22Rv1 (cell line): ENCODE data around the gene SLC23A2.

Source experiments
- H3K27ac ChIP-seq: fragments of 450-650 bp; 2 replicates; pipeline ENCODE4 v1.5.1; 2017
- ZFX ChIP-seq: fragments of 450-650 bp; IDR thresholded peaks from 2 replicates; pipeline ENCODE4 v1.6.1; 2017; ENCODE audit warnings: antibody characterized with exemption, borderline replicate concordance
- TF ChIP-seq, protein P1 (sequence below): fragments of 450-650 bp; IDR thresholded peaks from 2 replicates; pipeline ENCODE4 v1.5.1; 2017; ENCODE audit warnings: mild to moderate bottlenecking

SLC23A2 gene

DNA sequence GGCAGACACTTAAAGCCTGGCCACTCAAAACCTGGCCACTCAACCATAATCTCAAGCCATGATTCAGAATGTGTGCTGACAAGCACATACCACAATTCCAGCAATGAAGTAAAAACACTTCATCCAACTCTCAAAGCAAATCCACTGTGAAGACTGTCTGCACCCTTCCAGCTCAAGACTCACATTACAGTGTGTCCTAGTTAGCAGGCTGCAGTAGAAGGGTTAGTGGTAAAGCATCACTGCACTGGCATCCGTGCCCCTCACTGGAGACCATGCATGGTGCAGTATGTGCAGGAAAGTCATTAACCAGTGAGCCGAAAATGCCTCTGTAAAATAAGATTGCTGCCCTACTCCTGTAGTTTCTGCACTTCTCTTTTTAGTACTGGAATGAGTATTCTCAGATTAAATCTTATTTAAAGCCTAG, 43.4 kb downstream of the SLC23A2 start:
- no peak for TF ChIP-seq ZFX
- TF ChIP-seq, protein P1, sequence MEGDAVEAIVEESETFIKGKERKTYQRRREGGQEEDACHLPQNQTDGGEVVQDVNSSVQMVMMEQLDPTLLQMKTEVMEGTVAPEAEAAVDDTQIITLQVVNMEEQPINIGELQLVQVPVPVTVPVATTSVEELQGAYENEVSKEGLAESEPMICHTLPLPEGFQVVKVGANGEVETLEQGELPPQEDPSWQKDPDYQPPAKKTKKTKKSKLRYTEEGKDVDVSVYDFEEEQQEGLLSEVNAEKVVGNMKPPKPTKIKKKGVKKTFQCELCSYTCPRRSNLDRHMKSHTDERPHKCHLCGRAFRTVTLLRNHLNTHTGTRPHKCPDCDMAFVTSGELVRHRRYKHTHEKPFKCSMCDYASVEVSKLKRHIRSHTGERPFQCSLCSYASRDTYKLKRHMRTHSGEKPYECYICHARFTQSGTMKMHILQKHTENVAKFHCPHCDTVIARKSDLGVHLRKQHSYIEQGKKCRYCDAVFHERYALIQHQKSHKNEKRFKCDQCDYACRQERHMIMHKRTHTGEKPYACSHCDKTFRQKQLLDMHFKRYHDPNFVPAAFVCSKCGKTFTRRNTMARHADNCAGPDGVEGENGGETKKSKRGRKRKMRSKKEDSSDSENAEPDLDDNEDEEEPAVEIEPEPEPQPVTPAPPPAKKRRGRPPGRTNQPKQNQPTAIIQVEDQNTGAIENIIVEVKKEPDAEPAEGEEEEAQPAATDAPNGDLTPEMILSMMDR, result no peak

DNA sequence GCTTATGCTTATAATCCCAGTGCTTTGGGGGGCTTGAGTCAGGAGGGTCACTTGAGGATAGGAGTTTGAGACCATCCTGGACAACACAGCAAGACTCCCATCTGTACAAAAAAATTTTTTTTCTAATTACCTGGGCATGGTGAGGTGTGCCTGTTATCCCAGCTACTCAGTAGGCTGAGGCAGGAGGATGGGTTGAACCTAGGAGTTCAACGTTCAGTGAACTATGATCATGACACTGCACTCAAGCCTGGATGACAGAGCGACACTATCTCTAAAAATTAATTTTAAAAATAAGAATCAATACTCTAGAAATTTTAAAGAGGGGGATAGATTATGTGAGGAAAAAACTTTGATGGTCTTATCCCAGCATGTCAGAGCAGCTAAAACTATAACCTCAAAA, 44.1 kb downstream of the SLC23A2 start:
- TF ChIP-seq, protein P1, result no peak
- TF ChIP-seq ZFX, result no peak
- no peak overlapping the region for H3K27ac ChIP-seq

More for the DNA sequence above, 43.4 kb downstream of the SLC23A2 start:
- no peak overlapping the region for H3K27ac ChIP-seq

DNA sequence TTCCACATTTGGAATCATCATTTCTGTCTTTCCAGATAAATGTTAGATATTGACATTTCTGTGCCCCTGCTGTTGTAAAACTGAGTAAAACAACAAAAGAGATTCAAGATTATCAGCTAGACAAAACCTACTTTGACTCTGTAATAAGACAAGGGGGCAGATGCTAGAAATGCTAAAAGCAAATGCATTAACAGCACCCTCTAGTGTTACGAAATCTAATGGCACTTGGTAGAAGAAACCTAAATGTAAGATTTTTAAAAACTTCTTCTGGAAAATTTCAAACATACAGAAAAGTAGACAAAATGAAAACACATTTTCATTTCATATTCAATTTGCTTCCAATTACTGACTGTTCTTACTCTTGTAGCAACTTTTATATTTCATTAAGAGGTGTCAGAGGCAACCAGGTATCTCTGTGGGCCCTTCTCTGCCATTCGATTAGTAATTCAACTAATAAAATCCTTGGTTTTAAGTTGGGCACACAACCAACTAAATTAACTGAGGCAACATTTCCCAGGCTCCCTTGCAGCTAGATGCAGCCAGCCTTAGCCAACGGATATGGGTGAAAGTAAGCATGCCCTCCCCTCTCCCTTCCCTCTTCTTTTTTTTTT, 45.0 kb downstream of the SLC23A2 start:
- TF ChIP-seq, protein P1, result peak; percentile 93
- no peak for TF ChIP-seq ZFX

DNA sequence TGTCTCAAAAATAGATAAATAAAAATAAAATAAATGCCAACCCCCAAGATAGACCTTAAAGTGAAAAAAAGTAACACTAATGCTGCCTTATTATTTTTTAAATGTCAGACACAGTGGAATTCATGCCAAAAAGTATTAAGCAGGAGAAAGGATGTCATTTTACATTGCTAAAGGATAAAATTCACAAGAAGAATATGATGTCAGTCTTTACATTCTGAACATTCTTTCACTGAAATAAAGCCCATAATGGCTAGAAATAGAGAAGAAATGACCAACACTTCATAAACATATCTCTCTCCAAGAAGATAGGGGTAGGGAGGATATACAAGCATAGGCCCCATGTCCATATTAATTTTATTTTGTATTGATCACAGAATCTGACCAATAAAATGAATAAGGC, 47.4 kb downstream of the SLC23A2 start:
- no peak for TF ChIP-seq ZFX
- TF ChIP-seq, protein P1, result no peak
- no peak overlapping the region for H3K27ac ChIP-seq

More for the DNA sequence above, 45.0 kb downstream of the SLC23A2 start:
- no peak overlapping the region for H3K27ac ChIP-seq

DNA sequence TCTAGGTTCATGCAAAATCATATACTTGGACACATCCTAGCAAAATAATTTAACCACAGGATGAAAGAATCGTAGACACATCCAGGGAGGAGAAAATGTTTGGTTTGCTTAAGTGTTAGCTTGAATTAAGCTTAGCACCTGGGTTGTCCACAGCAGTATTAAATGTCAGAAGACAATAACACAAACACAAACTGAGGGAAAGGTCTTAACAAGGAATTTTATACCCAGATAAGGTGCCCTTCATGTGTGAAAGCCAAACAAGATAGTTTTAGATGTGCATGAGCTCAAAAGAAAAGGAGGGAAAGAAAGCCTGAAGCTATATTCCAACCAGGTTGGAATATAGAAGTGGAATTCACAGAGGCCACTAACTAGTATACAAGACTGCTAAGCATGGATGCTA, 49.1 kb downstream of the SLC23A2 start:
- no peak overlapping the region for H3K27ac ChIP-seq
- TF ChIP-seq, protein P1, result no peak
- no peak for TF ChIP-seq ZFX

DNA sequence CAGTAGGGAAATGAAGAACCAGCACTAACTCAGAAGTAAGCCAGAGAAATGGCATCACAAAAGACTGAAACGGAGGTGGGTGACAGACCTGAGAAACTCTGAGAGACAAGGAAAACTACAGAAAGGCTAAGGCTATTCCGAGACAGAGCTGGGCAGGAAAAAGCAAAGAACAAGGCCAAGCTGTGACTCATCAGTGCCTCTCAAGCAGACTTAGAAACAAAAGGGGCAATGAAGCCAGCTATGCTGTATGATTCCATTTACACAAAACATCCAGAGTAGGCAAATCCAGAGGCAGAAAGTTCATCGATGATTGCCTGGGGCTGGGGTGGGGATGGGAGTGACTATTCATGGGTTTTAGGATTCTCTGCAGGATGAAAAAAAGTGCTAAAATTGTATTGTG, 50.0 kb downstream of the SLC23A2 start:
- TF ChIP-seq ZFX, result no peak
- TF ChIP-seq, protein P1, result no peak
- H3K27ac ChIP-seq, result no peak overlapping the region

DNA sequence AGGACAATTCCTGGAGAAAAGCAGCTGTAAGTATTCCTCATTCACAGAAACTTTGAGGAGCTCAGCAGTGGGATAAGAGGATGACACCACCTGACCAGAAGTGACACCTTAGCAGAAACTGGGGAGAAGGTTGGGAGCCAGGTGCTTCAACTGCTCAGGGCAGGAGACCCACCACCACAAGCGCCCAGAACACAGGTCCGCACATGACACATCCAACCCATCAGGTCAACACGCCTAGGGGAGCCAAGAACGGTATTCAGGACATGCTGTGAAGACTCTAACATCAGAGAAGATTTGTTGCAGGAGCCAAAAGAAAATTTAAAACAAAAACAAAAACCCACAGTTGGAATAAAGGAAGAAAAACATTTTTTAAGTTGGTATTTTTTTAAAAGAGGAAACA, 50.5 kb downstream of the SLC23A2 start:
- TF ChIP-seq, protein P1, result no peak
- no peak for TF ChIP-seq ZFX
- H3K27ac ChIP-seq, result no peak overlapping the region
